ENCODE data around the gene CCDC107. TPM values are rescaled to one million over a fixed set of nuclear protein-coding genes. Genes with fewer than 3 reads are reported as not detected.

The CCDC107 gene
- total and polyA plus RNA-seq, 2 of the 13 experiments (the other 11 are each of a cell fraction or from before 2014, with no cell fraction given) = 7.1 to 15.2 TPM

DNA sequence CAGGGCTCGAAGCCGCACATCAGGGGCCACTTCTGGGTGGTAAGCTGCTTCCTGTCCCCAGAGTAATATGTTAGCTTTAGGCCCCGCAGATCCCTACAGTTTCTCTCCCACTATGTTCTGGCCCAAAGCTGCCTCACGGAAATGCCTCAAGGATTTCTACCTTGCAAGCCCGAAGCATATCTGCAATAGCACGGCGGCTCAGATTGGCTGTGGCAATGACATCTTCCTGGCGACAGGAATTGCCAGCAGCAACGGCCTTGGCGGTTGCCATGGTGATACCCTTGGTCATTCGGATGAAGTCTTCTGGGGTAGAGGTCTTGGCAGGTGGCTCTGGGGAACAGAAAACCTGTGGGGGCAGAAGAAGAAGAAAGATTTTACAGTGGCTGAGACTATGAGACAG lies 41.9 kb downstream of the CCDC107 start:
- peaks cover 46 to 81% of the 10 kb centered on the region in 2 experiments for H3K36me3 ChIP-seq (replicated peaks in 1 of 2; ENCODE audit: control insufficient read depth in 1 of 2, insufficient read depth in 2 of 2, low read length in 2 of 2)
- no peaks in the 10 kb centered on the region for H3K79me2 ChIP-seq (ENCODE audit: insufficient read depth, low read length)
- in situ Hi-C loops (cut with HindIII; ENCODE audit: extremely low pct_ligation_motif_present, low pct_unique_long_range_greater_than_20kb) = no loop called here
- CTCF ChIA-PET (ENCODE audit: low intra/inter-chr PET ratio, low total read pairs) = no interaction called here
- no TSS peak for BruUV-seq (replicated peaks)
- 97% methylated on average over 8 of the region's 11 CpGs for WGBS (ENCODE audit: low lambda C conversion rate)
- no peak overlapping the region for H3K4me2 ChIP-seq (ENCODE audit: low read depth, low read length)
- DNase-seq (ENCODE audit: low spot score) (no peak), ATAC-seq (no peak), FAIRE-seq (no peak)
- TF ChIP-seq HMG20B (CRISPR knock-in tag; conservative IDR thresholded peaks at IDR 0.05) (no peak), SMAD9 (CRISPR knock-in tag; IDR thresholded peaks at IDR 0.05) (no peak), REPIN1 (CRISPR knock-in tag; IDR thresholded peaks at IDR 0.05; ENCODE audit: borderline replicate concordance, low read depth) (no peak), MED13 (CRISPR knock-in tag; IDR thresholded peaks at IDR 0.05) (no peak), ZNF619 (CRISPR knock-in tag; IDR thresholded peaks at IDR 0.05) (no peak), ZNF18 (CRISPR knock-in tag; IDR thresholded peaks at IDR 0.05; ENCODE audit: insufficient replicate concordance) (no peak), BORCS8-MEF2B (CRISPR knock-in tag; IDR thresholded peaks at IDR 0.05) (no peak), ZNF773 (CRISPR knock-in tag; IDR thresholded peaks at IDR 0.05; ENCODE audit: borderline replicate concordance) (no peak), THAP9 (CRISPR knock-in tag; IDR thresholded peaks at IDR 0.05; ENCODE audit: borderline replicate concordance) (no peak), TAF15 (IDR thresholded peaks at IDR 0.05; ENCODE audit: low read depth, low read length, poor library complexity, severe bottlenecking) (no peak), SAFB2 (CRISPR knock-in tag; IDR thresholded peaks at IDR 0.05; ENCODE audit: borderline replicate concordance, low read depth) (no peak), ZNF878 (CRISPR knock-in tag; IDR thresholded peaks at IDR 0.05) (no peak), ZNF460 (CRISPR knock-in tag; IDR thresholded peaks at IDR 0.05; ENCODE audit: borderline replicate concordance) (no peak), ZNF350 (CRISPR knock-in tag; IDR thresholded peaks at IDR 0.05; ENCODE audit: borderline replicate concordance, low read depth) (no peak), ZSCAN25 (CRISPR knock-in tag; IDR thresholded peaks at IDR 0.05) (no peak)
- TF ChIP-seq, protein P1, sequence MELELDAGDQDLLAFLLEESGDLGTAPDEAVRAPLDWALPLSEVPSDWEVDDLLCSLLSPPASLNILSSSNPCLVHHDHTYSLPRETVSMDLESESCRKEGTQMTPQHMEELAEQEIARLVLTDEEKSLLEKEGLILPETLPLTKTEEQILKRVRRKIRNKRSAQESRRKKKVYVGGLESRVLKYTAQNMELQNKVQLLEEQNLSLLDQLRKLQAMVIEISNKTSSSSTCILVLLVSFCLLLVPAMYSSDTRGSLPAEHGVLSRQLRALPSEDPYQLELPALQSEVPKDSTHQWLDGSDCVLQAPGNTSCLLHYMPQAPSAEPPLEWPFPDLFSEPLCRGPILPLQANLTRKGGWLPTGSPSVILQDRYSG (CRISPR knock-in tag; IDR thresholded peaks at IDR 0.05) = no peak
- TF ChIP-seq, protein P2, sequence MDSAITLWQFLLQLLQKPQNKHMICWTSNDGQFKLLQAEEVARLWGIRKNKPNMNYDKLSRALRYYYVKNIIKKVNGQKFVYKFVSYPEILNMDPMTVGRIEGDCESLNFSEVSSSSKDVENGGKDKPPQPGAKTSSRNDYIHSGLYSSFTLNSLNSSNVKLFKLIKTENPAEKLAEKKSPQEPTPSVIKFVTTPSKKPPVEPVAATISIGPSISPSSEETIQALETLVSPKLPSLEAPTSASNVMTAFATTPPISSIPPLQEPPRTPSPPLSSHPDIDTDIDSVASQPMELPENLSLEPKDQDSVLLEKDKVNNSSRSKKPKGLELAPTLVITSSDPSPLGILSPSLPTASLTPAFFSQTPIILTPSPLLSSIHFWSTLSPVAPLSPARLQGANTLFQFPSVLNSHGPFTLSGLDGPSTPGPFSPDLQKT (CRISPR knock-in tag; IDR thresholded peaks at IDR 0.05; ENCODE audit: borderline replicate concordance) = no peak
- peaks cover 14% of the 10 kb centered on the region for H3K4me1 ChIP-seq (ENCODE audit: insufficient read depth, low read length)
- no peaks in the 10 kb centered on the region for H3K9me3 ChIP-seq (ENCODE audit: low read length)
- H4K20me1 ChIP-seq (ENCODE audit: insufficient read depth, low read length) = no peaks in the 10 kb centered on the region
- H2AFZ ChIP-seq (ENCODE audit: low read length) = no peak overlapping the region
- intact Hi-C loops (cut with micrococcal nuclease; ENCODE audit: unreplicated experiment) = no loop called here
- H3K9ac ChIP-seq (ENCODE audit: insufficient read depth, low read depth, low read length) = no peak overlapping the region
- H3K27ac ChIP-seq (ENCODE audit: extremely low read length, insufficient read depth, low read length) = no peak overlapping the region
- POLR2A ChIA-PET = no interaction called here
- H3K4me3 ChIP-seq (replicated peaks in 1 of 3; ENCODE audit: insufficient read depth in 1 of 3, low read depth in 2 of 3, low read length in 3 of 3) = no peak overlapping the region
- no peaks in the 10 kb centered on the region for H3K27me3 ChIP-seq (ENCODE audit: control insufficient read depth in 1 of 2, insufficient read depth in 2 of 2, low read length in 2 of 2)
